SU-DHL-6 (cell line): Measurements from ENCODE around the gene VAMP1.

Source experiments
- CTCF ChIP-seq: fragments of 200-600 bp; sonication (generic); IDR thresholded peaks from one replicate; pipeline ENCODE4 v1.5.1; 2017; ENCODE audit warnings: antibody characterized with exemption, mild to moderate bottlenecking, low read length, moderate library complexity; ENCODE audit not compliant: insufficient read depth, poor library complexity, severe bottlenecking
- EZH2phosphoT487 ChIP-seq: fragments of 200-600 bp; sonication (generic), shearing (Covaris generic); conservative IDR thresholded peaks from 2 replicates; pipeline ENCODE4 v1.6.1; 2018; ENCODE audit warnings: mild to moderate bottlenecking, antibody characterized with exemption, low read length, moderate library complexity, mixed read lengths

GRCh38 chr12:6450869-6451347 lies 19.6 kb downstream of the VAMP1 start:
- TF ChIP-seq CTCF: no peak
- no peak for TF ChIP-seq EZH2phosphoT487
